Heart left ventricle (tissue), 13 donors: Measurements from ENCODE around the gene C2CD4A.

Source experiments
- POLR2A ChIP-seq, 2 donors: fragments of 450-650 bp; IDR thresholded peaks; one replicate each; pipeline ENCODE4 v1.6.1; 2017; ENCODE audit warnings: antibody characterized with exemption in 2 of 2, mild to moderate bottlenecking in 2 of 2, moderate library complexity in 2 of 2
- TF ChIP-seq, protein P1 (sequence below), 12 donors: fragments of 200-600 bp; sonication (generic) in 4 of 12; IDR thresholded peaks; one replicate each; pipeline versions ENCODE4 v1.5.0 to v1.8.0; 2018 to 2022; ENCODE audit warnings: antibody characterized with exemption in 12 of 12, mild to moderate bottlenecking in 5 of 12
- donor health status: ischemic (EF 13 %, LVEDD 7.1; RV severe dilation, severe dysfunction).
- donor health status: DM: no; HTN: yes; CAD: no.
- donor health status: DM: no; HTN: no; CAD: no.
- donor health status: ischemic (EF 25% LVEDD 6.9; RV normal size, moderate dysfunction).
- donor health status: ischemic (EF 25% LVEDD 5.7; RV mildly dilated, moderate dysfunction).
- donor health status: ischemic (EF 35%, LVEDD 5.7; RV mildly dilated, moderate dysfunction).
- donor health status: nonischemic (EF 11% LVEDD 7.7; RV severe dilation, severe dysfunction).
- donor health status: DM: yes; HTN: yes; CAD: no.
- donor health status: PGD.
- donor health status: ischemic (EF 29% LVEDD 5.4; RV normal size, mild dysfunction).
- donor health status: nonischemic (EF 23%, LVEDD 6.1; RV moderate dilation, normal function).

DNA sequence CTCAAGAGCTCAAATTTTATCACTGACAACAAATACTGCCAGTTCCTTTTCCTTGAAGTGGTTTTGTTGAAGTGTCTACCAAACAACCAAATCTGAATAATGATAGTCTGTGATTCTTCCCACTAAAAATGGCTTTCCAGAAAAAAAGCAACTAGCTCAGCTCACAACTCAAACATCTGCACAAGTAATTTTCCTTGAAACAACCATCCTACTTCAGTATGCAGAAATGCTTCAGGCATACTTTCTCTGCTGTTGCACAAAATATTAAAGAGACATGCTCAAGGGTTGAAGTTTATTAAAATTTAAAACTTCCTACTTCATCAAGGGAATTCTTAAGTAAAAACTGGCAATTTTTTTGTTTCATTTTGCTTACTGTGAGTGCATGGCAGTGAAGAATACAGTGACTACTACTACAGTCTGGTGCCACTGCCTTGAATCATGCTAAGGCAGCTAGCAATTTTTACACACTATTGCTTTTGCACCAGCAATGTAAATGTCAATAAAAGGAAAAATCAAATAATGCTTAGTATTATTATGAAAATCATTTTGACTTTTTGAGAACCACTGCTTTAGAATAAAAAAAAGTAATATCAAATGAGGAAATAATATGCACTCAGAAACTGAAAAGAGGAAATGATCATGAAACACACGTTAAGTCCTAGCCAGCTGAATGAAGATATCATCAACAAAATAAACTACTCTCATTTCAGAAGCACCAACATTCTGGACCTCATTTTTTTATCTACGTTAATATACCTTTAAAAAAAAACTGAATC lies 40.1 kb upstream of the C2CD4A start:
- no peak for TF ChIP-seq POLR2A (IDR thresholded peaks at IDR 0.05)
- TF ChIP-seq, protein P1, sequence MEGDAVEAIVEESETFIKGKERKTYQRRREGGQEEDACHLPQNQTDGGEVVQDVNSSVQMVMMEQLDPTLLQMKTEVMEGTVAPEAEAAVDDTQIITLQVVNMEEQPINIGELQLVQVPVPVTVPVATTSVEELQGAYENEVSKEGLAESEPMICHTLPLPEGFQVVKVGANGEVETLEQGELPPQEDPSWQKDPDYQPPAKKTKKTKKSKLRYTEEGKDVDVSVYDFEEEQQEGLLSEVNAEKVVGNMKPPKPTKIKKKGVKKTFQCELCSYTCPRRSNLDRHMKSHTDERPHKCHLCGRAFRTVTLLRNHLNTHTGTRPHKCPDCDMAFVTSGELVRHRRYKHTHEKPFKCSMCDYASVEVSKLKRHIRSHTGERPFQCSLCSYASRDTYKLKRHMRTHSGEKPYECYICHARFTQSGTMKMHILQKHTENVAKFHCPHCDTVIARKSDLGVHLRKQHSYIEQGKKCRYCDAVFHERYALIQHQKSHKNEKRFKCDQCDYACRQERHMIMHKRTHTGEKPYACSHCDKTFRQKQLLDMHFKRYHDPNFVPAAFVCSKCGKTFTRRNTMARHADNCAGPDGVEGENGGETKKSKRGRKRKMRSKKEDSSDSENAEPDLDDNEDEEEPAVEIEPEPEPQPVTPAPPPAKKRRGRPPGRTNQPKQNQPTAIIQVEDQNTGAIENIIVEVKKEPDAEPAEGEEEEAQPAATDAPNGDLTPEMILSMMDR (IDR thresholded peaks at IDR 0.05) = no peak
